Endothelial cell of umbilical vein (primary cell): ENCODE results near the gene HEATR1. TPM values are rescaled to one million over a fixed set of nuclear protein-coding genes. Genes with fewer than 3 reads are reported as not detected.
"Not testable (repeated sequence)": the region's sequence is repeated elsewhere in the genome, so short reads cannot be mapped to it uniquely, and the experiment has no call there.

Experiments
- BruUV-seq: library from RNA; stranded (reverse); fragments of 400-500 nt; replicated peaks from 2 replicates; lab custom pipeline; 2021; lab: Mats Ljungman, UMichigan
- CTCF ChIA-PET: fragments of 300-600, 350-600 bp; sonication (Branson Sonifier 250); formaldehyde crosslinking; loops from one replicate; lab custom pipeline; 2021; ENCODE audit warnings: antibody characterized with exemption, inconsistent platforms; lab: Charles Lee
- POLR2A ChIA-PET: fragments of 300-600, 350-600 bp; sonication (Branson Sonifier 250); formaldehyde crosslinking; loops from one replicate; lab custom pipeline; 2021; ENCODE audit warnings: antibody characterized with exemption, inconsistent platforms; lab: Charles Lee
- DNase-seq: peaks from one replicate; pipeline ENCODE4 v3.0.0-alpha.2; 2011; ENCODE audit warnings: low read depth, low spot score
- FAIRE-seq: peaks from 2 replicates; lab custom pipeline; 2011; peaks lifted over from hg19 to GRCh38; lab: Jason Lieb, UNC
- H2AFZ ChIP-seq: 2 replicates; pipeline ENCODE4 v1.6.0; 2012; ENCODE audit warnings: low read depth, low read length, control low read depth, inconsistent platforms
- H3K27ac ChIP-seq: 2 replicates; pipeline ENCODE4 v1.5.1; 2011; ENCODE audit warnings: low read depth, mild to moderate bottlenecking, control low read depth, low read length, moderate library complexity; ENCODE audit not compliant: insufficient read depth
- H3K27me3 ChIP-seq, 2 experiments: 2 replicates each; pipeline versions ENCODE4 v1.6.0 to v1.6.1; 2011; ENCODE audit warnings: low read length in 2 of 2, mixed read lengths in 1 of 2; ENCODE audit not compliant: control insufficient read depth in 2 of 2, insufficient read depth in 2 of 2
- H3K36me3 ChIP-seq, 2 experiments: 2 replicates in 1 of 2; 3 replicates in 1 of 2; pipeline ENCODE4 v1.5.1; 2011; ENCODE audit warnings: low read length in 2 of 2, mild to moderate bottlenecking in 1 of 2, moderate library complexity in 1 of 2; ENCODE audit not compliant: control insufficient read depth in 2 of 2, insufficient read depth in 2 of 2; ENCODE audit errors: extremely low read depth in 1 of 2
- H3K4me1 ChIP-seq: 3 replicates; pipeline ENCODE4 v1.5.1; 2011; ENCODE audit warnings: mild to moderate bottlenecking, low read length; ENCODE audit not compliant: control insufficient read depth, insufficient read depth; ENCODE audit errors: extremely low read depth
- H3K4me2 ChIP-seq: 2 replicates; pipeline ENCODE4 v1.6.1; 2011; ENCODE audit warnings: low read length, control low read depth, mixed read lengths; ENCODE audit not compliant: insufficient read depth
- H3K4me3 ChIP-seq, 3 experiments: fragments of 200-600 bp in 1 of 3; sonication (generic), shearing (Covaris generic) in 1 of 3; replicated peaks in 1 of 3; 2 replicates each; pipeline ENCODE4 v1.5.1; 2011 to 2016; ENCODE audit warnings: control low read depth in 3 of 3, low read length in 3 of 3, mild to moderate bottlenecking in 2 of 3, inconsistent platforms in 1 of 3, low read depth in 1 of 3, moderate library complexity in 1 of 3; ENCODE audit not compliant: insufficient read depth in 1 of 3
- H3K79me2 ChIP-seq: 2 replicates; pipeline ENCODE4 v1.6.0; 2012; ENCODE audit warnings: low read length, inconsistent platforms; ENCODE audit not compliant: control insufficient read depth, insufficient read depth
- H3K9ac ChIP-seq: replicated peaks from 2 replicates; pipeline ENCODE3; 2011; ENCODE audit warnings: low read length, control low read depth; ENCODE audit not compliant: insufficient read depth; ENCODE audit errors: extremely low read depth
- H3K9me1 ChIP-seq: replicated peaks from 3 replicates; pipeline ENCODE4 v1.6.0; 2011; ENCODE audit warnings: mild to moderate bottlenecking, low read length; ENCODE audit not compliant: control insufficient read depth, insufficient read depth; ENCODE audit errors: extremely low read depth
- H3K9me3 ChIP-seq: replicated peaks from 2 replicates; pipeline ENCODE4 v1.5.1; 2012; ENCODE audit warnings: low read length, inconsistent platforms; ENCODE audit not compliant: control insufficient read depth, insufficient read depth
- H4K20me1 ChIP-seq: replicated peaks from 2 replicates; pipeline ENCODE3; 2011; ENCODE audit warnings: mild to moderate bottlenecking, low read length; ENCODE audit not compliant: control insufficient read depth, insufficient read depth; ENCODE audit errors: extremely low read depth
- JUN ChIP-seq: IDR thresholded peaks from 2 replicates; pipeline ENCODE4 v1.6.1; 2011; ENCODE audit warnings: borderline replicate concordance, low read depth; ENCODE audit not compliant: insufficient read length, insufficient read depth
- MYC ChIP-seq: IDR thresholded peaks from one replicate; pipeline ENCODE4 v1.6.1; 2011; ENCODE audit warnings: mild to moderate bottlenecking, low read depth, low read length
- POLR2A ChIP-seq: IDR thresholded peaks from 2 replicates; pipeline ENCODE4 v1.6.1; 2012; ENCODE audit warnings: low read depth, mild to moderate bottlenecking, control low read depth, low read length
- dilution Hi-C: fragments of 300-500 bp; cut with MboI; formaldehyde crosslinking; loops from one replicate; pipeline ENCODE4 v1.15.0; 2019; ENCODE audit warnings: low sequenced_read_pairs; ENCODE audit not compliant: extremely low pct_ligation_motif_present
- intact Hi-C: fragments of 100-400 bp; cut with micrococcal nuclease; formaldehyde crosslinking; loops from one replicate; pipeline ENCODE4 v1.10.0; 2022
- polyA plus RNA-seq, 4 experiments: library from polyadenylated mRNA; depleted of rRNA in 3 of 4; stranded (reverse) in 3 of 4; unstranded in 1 of 4; fragments of >200 nt; gene quantifications; 2 replicates each; pipeline versions ENCODE4 v1.2.1 to v1.2.3, GENCODE V29; 2011 to 2012; ENCODE audit warnings: missing spikeins in 1 of 4
- total RNA-seq: library from RNA; stranded (reverse); gene quantifications from 2 replicates; pipeline ENCODE4 v1.2.3, GENCODE V29; 2021
- TF ChIP-seq, protein P1 (sequence below), 2 donors: IDR thresholded peaks; 1 replicate in 1 of 2; 2 replicates in 1 of 2; pipeline ENCODE4 v1.5.1; 2011; ENCODE audit warnings: low read length in 2 of 2, mild to moderate bottlenecking in 2 of 2, moderate library complexity in 2 of 2, control low read depth in 1 of 2, inconsistent platforms in 1 of 2, low read depth in 1 of 2; ENCODE audit not compliant: insufficient read depth in 1 of 2; ENCODE audit errors: extremely low read depth in 1 of 2

The HEATR1 gene
- total and polyA plus RNA-seq, 2 donors (not counting 3 experiments of a cell fraction or from before 2014, with no cell fraction given): 8.4 to 62.0 TPM

DNA sequence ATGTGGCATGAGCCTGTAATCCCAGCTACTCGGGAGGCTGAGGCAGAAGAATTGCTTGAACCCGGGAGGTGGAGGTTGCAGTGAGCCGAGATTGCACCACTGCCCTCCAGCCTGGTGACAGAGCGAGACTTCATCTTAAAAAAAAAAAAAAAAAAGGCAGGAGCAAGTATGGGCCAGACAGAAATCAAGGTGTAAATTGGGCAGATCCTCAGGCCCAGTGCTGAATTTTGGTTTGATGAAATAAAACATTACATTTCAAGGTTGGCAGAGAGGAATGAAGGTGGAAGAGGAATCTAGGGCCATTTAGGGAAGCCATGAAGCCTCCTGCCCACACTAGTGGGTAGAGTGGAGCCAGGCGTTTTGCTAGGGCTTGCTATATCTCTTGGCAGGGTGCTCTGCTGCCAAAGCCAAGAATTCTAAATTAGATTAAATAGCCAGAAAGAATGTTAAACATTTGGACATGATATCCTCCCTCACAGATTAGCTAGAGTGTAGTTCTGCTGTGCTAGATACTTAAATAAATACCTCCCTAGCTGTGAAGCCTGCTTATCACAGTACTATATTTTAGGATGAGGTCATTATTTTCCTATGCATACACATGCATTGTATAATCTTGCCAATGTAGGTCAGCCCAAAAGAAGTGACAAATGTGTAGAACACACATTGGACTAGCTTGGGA, 97.2 kb downstream of the HEATR1 start:
- Histone ChIP-seq H3K27ac (no peak overlapping the region), H3K4me2 (no peak overlapping the region), H3K79me2 (no peaks in the 10 kb centered on the region), H3K4me3 (no peak overlapping the region), H3K9ac (no peak overlapping the region), H2AFZ (no peak overlapping the region), H3K36me3 (no peaks in the 10 kb centered on the region), H3K9me1 (no peaks in the 10 kb centered on the region), H3K4me1 (peaks cover 10% of the 10 kb centered on the region), H3K27me3 (peaks cover 2 to 5% of the 10 kb centered on the region in 2 experiments), H4K20me1 (no peaks in the 10 kb centered on the region), H3K9me3 (no peaks in the 10 kb centered on the region)
- ChIA-PET POLR2A (no interaction called here), CTCF (interaction anchor here (1.2 kb wide), 1 partner anchor 10 kb away, joined by 3 read pairs; no protein-coding TSS in a partner anchor)
- dilution Hi-C loops: no loop called here
- intact Hi-C loops: no loop called here
- FAIRE-seq (no peak), DNase-seq (peak; percentile 31)
- BruUV-seq: no TSS peak
- TF ChIP-seq POLR2A (no peak), MYC (no peak), JUN (peak; percentile 13)
- TF ChIP-seq, protein P1, sequence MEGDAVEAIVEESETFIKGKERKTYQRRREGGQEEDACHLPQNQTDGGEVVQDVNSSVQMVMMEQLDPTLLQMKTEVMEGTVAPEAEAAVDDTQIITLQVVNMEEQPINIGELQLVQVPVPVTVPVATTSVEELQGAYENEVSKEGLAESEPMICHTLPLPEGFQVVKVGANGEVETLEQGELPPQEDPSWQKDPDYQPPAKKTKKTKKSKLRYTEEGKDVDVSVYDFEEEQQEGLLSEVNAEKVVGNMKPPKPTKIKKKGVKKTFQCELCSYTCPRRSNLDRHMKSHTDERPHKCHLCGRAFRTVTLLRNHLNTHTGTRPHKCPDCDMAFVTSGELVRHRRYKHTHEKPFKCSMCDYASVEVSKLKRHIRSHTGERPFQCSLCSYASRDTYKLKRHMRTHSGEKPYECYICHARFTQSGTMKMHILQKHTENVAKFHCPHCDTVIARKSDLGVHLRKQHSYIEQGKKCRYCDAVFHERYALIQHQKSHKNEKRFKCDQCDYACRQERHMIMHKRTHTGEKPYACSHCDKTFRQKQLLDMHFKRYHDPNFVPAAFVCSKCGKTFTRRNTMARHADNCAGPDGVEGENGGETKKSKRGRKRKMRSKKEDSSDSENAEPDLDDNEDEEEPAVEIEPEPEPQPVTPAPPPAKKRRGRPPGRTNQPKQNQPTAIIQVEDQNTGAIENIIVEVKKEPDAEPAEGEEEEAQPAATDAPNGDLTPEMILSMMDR (IDR thresholded peaks at IDR 0.05; ENCODE audit: extremely low read depth in 1 of 2, insufficient read depth in 1 of 2, low read depth in 1 of 2, low read length in 2 of 2): no peak

DNA sequence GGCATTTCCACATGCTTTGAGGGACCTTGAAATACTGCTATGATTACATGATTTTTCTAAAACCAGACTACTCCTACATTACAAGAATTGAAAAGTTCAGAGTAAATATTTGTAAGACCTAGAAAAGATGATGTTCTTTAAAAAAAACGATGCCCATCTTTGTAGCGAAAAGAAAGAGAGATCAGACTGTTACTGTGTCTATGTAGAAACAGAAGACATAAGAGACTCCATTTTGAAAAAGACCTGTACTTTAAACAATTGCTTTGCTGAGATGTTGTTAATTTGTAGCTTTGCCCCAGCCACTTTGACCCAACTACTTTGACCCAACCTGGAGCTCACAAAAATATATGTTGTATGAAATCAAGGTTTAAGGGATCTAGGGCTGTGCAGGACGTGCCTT, 100.0 kb downstream of the HEATR1 start:
- H3K9ac ChIP-seq, H3K4me3 ChIP-seq, H3K36me3 ChIP-seq, H3K9me1 ChIP-seq, BruUV-seq, DNase-seq, H4K20me1 ChIP-seq, H3K79me2 ChIP-seq, H3K4me2 ChIP-seq, H3K27ac ChIP-seq, FAIRE-seq, H3K9me3 ChIP-seq, H3K27me3 ChIP-seq, dilution Hi-C loops, H2AFZ ChIP-seq: not testable (repeated sequence)
- POLR2A ChIA-PET: interaction anchor here (1.4 kb wide), 1 partner anchor 20 kb away, joined by 4 read pairs; no protein-coding TSS in a partner anchor
- intact Hi-C loops: loop anchor here (5.0 kb wide), 1 partner anchor 222 kb away; the partner anchor contains the start of gene ERO1B
- CTCF ChIA-PET: interaction anchor here (0.7 to 1.2 kb wide), 2 partner anchors 12 to 105 kb away, joined by 3 read pairs; no protein-coding TSS in a partner anchor
- H3K4me1 ChIP-seq: peaks cover 10% of the 10 kb centered on the region
